ENCODE measurements around the gene SIRT2.

- no peak for TF ChIP-seq EZH2 (IDR thresholded peaks at IDR 0.05; ENCODE audit: insufficient read depth, poor library complexity, severe bottlenecking)
- no peak for TF ChIP-seq EZH2phosphoT487 (IDR thresholded peaks at IDR 0.05; ENCODE audit: insufficient read depth, low read depth)
Measured at GRCh38 chr19:38838986-38839761, 60.2 kb downstream of the SIRT2 start.

Measured in GM23248 (cell line).